Brain microvascular endothelial cell (primary cell): Measurements from ENCODE around the gene GDE1.
A peak's percentile ranks its signal among the peaks of the same experiment; 100 is the strongest.

Experiments
- DNase-seq: peaks from one replicate; pipeline ENCODE4 v3.0.0-alpha.2; 2020
- H3K27ac ChIP-seq: fragments of 250-450 bp; sonication (Bioruptor Pico); 2 replicates; pipeline ENCODE4 v1.5.1; 2020; ENCODE audit warnings: mild to moderate bottlenecking, moderate library complexity
- H3K27me3 ChIP-seq: fragments of 250-450 bp; sonication (Bioruptor Pico); replicated peaks from 2 replicates; pipeline ENCODE4 v1.5.1; 2020; ENCODE audit warnings: mild to moderate bottlenecking
- H3K36me3 ChIP-seq: fragments of 250-450 bp; sonication (Bioruptor Pico); replicated peaks from 2 replicates; pipeline ENCODE4 v1.5.1; 2020; ENCODE audit warnings: mild to moderate bottlenecking
- H3K4me3 ChIP-seq: 2 replicates; pipeline ENCODE4 v1.5.1; 2011; ENCODE audit warnings: low read depth, mild to moderate bottlenecking, control low read depth, low read length, moderate library complexity
- CTCF ChIP-seq: IDR thresholded peaks from 2 replicates; pipeline ENCODE4 v1.5.1; 2011; ENCODE audit warnings: low read depth, mild to moderate bottlenecking, moderate library complexity, low read length, control low read depth, inconsistent platforms; ENCODE audit errors: missing control alignments
- in situ Hi-C: cut with HindIII; loops from 2 replicates; pipeline ENCODE4 v1.10.0; 2017; ENCODE audit warnings: low sequenced_read_pairs, low pct_ligation_motif_present

The GDE1 gene

GRCh38 chr16:19503461-19504075 lies 18.3 kb downstream of the GDE1 start:
- no peak overlapping the region for H3K4me3 ChIP-seq
- no peak overlapping the region for H3K27ac ChIP-seq
- DNase-seq = no peak
- in situ Hi-C loops = no loop called here
- no peaks in the 10 kb centered on the region for H3K27me3 ChIP-seq
- peaks cover 18% of the 10 kb centered on the region for H3K36me3 ChIP-seq
- no peak for TF ChIP-seq CTCF

- no peaks in the 10 kb centered on the region for H3K27me3 ChIP-seq
- peaks cover 18% of the 10 kb centered on the region for H3K36me3 ChIP-seq
- DNase-seq = peak; percentile 66
- no peak overlapping the region for H3K27ac ChIP-seq
- no peak overlapping the region for H3K4me3 ChIP-seq
- in situ Hi-C loops = no loop called here
- peak; percentile 84 for TF ChIP-seq CTCF
Measured at GRCh38 chr16:19502395-19503131, 19.3 kb downstream of the GDE1 start.

- H3K4me3 ChIP-seq = no peak overlapping the region
- peaks cover 18% of the 10 kb centered on the region for H3K36me3 ChIP-seq
- DNase-seq = no peak
- in situ Hi-C loops = no loop called here
- H3K27me3 ChIP-seq = no peaks in the 10 kb centered on the region
- H3K27ac ChIP-seq = no peak overlapping the region
- no peak for TF ChIP-seq CTCF
Measured at GRCh38 chr16:19499481-19499880, 22.4 kb downstream of the GDE1 start.

- Histone ChIP-seq H3K4me3 (no peak overlapping the region), H3K27me3 (no peaks in the 10 kb centered on the region), H3K27ac (no peak overlapping the region), H3K36me3 (peaks cover 18% of the 10 kb centered on the region)
- DNase-seq = no peak
- in situ Hi-C loops = no loop called here
- no peak for TF ChIP-seq CTCF
Measured at GRCh38 chr16:19499006-19499405, 22.9 kb downstream of the GDE1 start.

- H3K36me3 ChIP-seq = peaks cover 7% of the 10 kb centered on the region
- DNase-seq = no peak
- in situ Hi-C loops = no loop called here
- no peak for TF ChIP-seq CTCF
- no peaks in the 10 kb centered on the region for H3K27me3 ChIP-seq
- H3K27ac ChIP-seq = no peak overlapping the region
- H3K4me3 ChIP-seq = no peak overlapping the region
Measured at GRCh38 chr16:19497176-19497575, 24.7 kb downstream of the GDE1 start.

GRCh38 chr16:19490619-19491018 lies 31.3 kb downstream of the GDE1 start:
- H3K36me3 ChIP-seq = no peaks in the 10 kb centered on the region
- no peak for TF ChIP-seq CTCF
- H3K4me3 ChIP-seq = no peak overlapping the region
- in situ Hi-C loops = no loop called here
- no peaks in the 10 kb centered on the region for H3K27me3 ChIP-seq
- DNase-seq = no peak
- no peak overlapping the region for H3K27ac ChIP-seq
